HG03045 (cell line): ENCODE results near the gene ZFHX3.

Source experiments
- ATAC-seq: cut with Tn5 transposase; IDR thresholded peaks from one replicate; pipeline ENCODE4 v1.9.1; 2021; ENCODE audit warnings: mild to moderate bottlenecking, moderate library complexity; ENCODE audit not compliant: unreplicated experiment

The ZFHX3 gene

DNA sequence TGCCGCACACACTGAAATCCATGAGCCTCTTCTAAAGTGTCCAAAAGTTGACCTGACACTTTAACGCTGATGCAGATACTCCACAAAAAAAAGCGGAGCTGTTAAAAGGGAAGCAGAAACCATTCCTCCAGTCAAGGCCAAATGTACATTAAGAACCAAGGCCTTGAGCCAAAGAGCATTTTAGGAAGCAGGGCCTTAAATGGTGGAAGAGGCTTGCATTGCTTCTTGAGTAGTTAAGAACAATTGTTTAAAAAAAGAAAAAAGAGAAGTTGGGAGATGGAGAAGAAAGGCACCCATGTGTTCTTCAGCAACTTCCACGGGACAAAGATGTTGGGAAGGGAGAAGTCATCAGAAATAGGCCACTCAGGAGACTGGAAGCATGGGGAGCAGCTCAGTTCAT lies 6.3 kb downstream of the ZFHX3 start:
- no peak for ATAC-seq

DNA sequence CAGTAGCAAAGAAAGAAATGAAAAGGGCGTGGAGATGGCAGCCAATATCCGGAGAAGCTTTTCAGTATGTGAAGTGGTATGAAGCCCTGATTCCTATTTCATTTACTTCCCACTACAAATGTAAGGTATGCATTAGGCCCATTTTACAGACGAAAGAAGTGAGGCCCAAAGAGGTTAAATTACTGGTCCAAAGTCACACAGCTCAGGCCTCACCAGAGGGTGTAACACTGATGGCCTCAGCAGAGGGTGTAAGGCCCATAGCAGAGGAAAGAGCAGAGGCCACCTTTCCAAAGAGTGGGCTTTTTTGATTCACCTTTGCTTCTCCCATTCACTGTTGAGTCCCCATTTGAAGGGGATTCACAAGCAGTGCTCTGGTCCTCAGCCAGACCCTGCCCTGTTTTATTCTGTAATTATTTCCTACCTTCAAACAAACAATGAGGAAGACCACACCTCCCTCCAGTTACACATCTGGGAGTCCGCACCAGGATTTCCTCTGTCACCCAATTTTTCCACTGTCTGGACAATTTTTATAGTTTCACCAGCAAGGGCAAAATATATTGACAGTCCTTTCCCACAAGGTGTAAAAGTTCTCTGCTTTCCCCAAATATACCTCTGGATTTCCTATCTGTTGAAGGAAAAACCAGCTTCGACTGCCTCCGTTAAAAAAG lies 7.1 kb downstream of the ZFHX3 start:
- ATAC-seq: no peak

DNA sequence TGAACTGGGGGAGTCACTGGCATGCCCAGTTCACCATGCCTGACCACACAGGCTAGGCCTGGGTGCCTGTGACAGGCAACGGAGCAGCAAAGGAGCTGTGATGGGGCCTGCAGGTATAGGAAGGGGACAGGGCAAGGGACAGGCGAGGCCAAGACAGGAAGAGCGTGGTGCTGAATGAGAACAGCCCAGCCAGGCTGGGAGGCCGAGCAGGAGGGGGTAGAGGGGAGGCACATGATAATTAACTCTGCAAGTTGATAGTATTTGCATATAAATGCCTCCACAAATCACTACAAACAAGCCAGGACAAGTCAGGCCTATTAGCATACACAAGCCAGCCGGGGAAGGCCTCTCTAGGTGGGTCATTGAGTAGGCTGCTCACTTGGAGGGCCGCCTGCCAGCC lies 7.8 kb downstream of the ZFHX3 start:
- no peak for ATAC-seq

DNA sequence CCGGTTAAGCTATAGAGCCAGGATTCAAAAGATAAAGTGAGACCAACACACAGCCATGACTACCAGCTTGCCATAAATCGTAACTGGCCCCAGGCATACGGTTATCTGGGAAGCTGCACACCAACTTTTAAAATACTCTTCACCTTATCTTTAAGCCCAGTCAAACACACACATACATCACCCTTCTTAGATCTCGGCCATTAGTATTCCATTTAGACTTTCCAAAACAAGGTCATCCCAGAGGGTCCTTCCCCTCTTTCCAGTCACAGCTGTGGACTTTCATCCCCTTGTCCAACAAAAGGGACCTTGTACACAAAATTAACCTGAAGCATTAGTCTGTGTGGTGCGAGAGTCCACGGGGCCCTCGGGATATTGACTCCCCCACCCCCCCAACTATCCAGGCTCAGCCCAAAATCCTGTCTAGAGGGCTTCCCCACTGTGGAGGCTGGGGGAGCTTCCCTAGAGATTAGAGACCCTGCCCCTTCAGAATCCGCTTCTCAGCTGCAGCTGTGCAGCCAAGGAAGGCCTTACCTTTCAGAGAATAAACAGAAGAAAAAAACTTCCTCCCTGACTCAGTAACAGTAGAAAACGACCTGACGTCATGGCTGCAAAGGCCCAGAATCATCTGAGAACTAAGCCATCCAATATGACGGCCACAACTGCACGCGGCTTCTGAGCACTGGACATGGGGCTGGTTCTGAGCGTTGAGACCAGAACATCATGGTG lies 9.9 kb downstream of the ZFHX3 start:
- ATAC-seq: no peak

DNA sequence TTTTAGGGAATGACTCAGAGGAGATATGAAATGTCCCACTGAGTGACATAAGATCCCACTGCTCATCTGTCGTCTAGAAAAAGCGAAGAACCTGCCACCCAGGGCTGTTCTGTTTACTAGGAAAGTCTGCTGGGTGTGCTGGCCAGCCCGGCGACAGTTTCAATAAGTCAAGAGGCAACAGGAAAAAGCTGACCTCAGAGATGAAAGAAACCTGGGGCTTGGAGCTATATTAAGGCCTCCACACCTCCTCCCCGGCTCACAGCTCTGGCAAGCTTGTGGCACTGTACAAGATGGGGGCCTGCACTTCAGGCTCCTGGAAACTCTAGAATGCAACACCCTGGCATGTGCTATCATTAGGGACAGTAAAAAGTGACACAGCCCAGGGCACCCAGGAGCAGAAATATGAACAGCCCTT lies 10.6 kb downstream of the ZFHX3 start:
- ATAC-seq: no peak

DNA sequence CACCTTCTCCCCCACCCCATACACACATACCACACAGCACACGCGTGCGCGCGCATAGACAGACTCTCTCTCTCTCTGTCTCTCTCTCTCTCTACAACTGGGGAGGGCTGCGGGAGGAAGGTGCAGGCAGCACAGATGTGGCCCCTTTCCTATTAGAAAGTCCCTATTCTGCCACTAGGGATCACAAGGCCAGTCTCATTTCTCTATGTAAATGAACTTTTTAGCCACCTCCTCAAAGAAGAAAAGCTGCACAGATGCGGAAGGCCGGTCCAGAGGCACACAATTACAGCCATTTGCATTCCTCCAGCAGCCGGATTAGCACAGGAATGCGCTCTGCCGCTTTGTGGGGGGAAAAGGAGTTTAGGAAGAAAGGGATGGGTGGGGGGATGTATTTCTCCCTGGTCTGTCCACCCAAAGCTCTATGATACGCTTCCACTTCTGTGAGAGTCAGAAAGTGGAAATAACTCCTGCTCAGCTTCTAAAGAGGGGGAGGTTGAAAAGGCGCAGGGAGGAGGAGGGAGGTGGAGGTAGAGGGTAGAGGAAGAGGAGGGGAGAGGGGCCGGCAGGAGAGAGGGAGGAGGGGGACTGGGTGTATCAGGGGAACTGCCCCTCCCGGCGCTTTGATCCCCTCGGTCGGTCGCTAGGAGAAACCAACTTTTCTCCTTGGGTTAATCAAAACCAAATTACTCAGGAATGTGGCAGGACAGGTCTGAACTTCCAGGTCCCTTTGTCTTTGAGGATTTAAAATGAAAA lies 11.7 kb downstream of the ZFHX3 start:
- peak; percentile 65 for ATAC-seq

DNA sequence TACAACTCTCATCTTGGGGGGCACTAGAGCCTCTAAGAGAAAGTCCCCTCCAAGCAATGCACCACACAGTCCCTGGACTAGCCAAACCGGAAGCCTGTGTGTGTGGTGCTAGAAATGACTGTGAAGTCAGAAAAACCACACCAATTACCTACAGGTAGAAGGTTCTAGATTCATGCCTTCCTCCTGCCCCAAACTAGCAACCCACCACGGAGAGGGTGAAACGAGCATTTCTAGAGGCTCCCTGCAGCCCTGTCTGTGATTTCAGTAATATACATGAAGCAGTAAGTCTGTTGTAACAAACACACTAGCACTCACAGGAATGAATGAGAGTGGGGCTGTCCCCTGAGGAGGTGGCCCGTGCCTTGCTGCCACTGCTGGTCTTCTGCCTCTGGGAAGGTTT lies 13.6 kb downstream of the ZFHX3 start:
- ATAC-seq: no peak

DNA sequence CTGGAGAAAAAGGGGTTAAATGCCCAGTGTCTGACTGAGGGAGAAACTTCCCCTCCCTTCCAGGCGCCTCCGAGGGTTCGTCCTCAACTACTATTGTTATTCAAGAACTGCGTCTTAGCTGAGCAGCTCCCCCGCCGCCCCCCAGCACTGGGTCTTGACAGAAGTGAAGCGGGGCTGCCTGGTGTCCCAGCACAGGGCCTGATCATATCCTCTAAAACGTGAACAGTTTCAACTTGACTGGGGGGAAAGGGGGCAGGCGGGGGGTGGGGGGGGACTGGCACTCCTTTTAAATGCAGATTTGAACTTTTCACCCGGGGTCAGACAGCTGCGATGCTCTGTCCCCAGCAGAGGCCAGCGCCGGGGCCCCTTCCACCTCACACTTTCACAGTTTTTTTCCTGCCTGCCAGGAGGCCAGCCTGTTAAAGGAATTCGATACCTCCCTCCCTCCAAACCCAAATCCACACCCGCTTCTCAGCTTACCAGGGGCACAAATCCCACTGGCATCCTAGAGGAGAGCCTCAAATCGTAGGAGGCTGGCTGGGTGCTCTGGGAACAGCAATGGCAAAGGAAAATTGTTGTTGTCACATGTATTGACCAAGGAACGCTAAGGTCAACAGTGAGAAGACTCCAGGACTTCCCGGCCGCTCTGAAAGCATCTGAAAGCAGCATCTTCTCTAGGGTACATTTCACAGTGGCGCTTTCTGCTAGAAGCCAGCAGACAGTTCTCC lies 14.5 kb downstream of the ZFHX3 start:
- no peak for ATAC-seq

DNA sequence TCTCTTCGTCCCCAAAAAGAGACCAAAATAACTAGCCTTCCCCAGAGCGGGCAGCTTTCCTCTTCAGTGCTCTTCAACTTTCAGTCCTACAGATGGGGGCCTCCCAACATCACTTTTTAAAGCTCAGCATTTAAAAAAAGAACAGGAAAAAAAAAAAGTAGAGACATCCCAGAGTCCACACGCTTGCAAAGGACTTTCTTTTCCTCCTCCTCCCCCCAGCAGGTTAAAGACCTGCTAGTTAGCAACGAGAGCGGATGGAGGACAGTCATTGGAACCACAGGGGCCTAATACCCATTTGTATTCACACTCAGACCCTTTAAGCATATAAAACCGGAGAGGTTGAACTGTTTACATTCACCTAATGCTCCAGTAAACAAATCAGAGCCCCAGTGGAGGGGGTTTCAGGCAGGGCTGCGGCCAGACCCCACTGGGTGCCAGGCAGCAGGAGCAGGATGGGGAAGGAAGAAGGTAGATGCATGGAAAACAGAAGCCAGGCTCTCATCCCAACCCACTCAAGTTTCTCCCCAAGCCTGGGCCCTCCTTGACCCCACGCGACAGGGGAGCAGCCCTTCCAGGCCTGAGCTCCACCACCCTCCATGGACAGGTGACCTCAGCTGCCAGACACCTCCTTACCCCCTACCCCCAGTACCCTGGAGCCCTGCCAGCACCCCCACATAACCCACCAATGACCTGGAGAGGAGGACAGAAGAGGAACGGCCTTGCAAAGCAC lies 15.2 kb downstream of the ZFHX3 start:
- ATAC-seq: no peak

DNA sequence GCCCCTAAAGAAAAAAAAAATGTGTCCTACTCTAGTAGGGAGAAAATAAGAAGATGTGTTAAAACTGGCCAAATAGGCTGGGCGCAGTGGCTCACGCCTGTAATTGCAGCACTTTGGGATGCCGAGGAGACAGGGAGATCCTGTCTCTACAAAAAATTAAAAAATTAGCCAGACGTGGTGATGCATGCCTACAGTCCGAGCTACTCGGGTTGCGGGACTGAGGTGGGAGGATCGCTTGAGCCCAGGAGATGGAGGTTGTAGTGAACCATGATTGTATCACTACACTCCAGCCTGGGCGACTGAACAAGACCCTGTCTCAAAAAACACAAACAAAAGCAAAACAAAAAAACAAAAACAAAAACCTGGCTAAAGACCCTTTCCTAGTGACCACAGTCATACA lies 15.9 kb downstream of the ZFHX3 start:
- no peak for ATAC-seq

DNA sequence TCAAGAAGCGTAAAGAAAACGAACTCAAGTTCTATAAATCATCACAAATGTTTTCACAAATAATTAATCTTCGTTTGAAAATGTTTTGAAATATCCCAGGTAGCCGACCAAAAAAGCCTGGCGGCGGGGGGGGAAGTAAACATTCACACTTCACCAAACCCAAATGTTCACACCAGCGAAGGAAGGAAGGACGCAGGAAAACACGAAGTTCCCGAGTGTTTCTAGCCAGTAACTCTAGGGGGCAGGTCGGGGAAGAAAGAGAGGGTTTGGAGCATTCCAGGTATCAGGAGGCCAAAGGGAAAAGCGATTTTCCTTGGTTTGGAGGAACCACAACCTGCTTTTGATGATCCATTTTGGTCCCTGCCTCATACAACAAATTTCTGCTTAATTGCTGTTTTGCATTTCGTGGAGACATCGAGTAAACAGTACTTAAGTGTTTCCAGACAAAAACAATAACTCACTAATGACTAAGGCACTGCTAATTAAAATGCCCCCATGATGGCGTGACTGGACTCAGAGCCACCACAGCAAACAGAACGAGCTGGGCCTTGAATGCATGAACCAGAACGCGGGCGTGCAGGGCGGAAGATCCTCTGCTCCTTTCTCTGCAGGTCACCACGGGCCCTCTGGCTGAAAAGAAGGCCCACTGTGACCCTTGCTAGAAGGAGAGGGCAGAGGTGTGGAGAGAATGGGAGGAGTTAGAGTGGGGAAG lies 16.6 kb downstream of the ZFHX3 start:
- ATAC-seq: no peak

DNA sequence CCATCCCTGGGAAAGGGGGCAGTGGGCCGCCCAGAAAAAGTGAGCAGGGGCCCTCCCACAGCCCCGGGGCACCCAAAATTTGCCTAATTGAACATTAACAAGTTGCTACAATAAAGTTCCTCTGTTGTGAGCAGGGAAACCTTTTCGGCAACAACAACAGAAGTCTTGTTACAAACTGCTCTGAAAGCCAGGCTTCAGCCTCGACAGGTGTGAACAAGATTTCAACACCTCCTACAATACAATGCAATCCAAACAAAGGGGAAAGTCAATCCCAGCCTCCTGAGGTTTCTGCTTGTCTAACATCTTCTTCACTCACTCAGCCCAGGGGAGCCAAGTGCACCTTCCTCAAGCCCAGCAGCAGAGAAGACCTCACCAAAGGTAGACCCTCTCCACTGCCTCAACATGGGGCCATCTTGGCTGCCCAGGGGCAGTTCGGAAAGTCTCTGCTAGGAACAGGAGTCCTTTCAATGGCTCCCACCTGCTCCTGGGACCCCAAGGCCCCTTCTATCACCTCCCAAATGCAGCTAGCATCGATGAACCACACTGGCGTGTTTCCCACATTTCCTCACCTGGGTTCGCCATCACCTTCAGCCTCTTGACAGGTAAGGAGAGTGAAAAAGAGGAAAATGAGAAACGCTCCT lies 19.1 kb downstream of the ZFHX3 start:
- no peak for ATAC-seq

DNA sequence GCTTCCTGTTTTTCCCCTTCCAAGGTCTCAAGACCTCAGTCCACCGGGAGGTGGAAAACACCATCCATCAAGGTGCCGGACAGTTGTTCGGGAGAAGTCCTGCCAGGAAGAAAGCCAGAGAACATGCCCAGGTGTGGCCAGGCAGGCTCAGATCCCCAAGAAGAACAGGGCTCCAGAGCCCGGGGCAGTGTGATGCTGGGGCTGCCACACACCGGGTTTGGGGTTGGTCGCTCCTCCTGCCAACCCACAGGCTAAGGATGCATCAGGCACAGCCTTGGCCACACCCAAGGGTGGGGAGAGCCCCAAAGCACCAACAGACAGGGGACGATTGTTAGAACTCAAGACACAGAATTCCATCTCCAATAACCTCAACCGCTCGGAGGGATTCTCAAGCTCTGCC lies 19.7 kb downstream of the ZFHX3 start:
- no peak for ATAC-seq

DNA sequence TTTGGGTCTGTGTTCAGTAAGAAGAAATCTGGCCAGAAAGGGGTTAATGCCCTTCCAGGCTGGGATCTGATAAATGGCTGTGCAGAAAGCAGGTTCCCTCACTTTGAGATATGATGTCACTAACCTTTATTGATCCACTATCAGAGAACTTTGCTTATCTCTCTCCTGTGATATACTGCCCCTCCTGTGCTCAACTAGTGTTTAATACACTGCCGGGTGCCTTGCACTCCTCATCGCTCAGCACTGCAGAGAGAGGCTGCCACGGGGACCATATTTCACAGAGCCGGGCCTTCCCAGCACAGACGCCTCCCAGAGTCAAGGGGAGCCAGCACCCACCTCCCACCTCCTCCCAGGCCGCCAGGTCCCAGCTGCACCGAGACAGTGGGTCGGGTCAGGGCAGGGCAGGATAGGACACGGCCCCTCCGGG lies 20.2 kb downstream of the ZFHX3 start:
- ATAC-seq: no peak

DNA sequence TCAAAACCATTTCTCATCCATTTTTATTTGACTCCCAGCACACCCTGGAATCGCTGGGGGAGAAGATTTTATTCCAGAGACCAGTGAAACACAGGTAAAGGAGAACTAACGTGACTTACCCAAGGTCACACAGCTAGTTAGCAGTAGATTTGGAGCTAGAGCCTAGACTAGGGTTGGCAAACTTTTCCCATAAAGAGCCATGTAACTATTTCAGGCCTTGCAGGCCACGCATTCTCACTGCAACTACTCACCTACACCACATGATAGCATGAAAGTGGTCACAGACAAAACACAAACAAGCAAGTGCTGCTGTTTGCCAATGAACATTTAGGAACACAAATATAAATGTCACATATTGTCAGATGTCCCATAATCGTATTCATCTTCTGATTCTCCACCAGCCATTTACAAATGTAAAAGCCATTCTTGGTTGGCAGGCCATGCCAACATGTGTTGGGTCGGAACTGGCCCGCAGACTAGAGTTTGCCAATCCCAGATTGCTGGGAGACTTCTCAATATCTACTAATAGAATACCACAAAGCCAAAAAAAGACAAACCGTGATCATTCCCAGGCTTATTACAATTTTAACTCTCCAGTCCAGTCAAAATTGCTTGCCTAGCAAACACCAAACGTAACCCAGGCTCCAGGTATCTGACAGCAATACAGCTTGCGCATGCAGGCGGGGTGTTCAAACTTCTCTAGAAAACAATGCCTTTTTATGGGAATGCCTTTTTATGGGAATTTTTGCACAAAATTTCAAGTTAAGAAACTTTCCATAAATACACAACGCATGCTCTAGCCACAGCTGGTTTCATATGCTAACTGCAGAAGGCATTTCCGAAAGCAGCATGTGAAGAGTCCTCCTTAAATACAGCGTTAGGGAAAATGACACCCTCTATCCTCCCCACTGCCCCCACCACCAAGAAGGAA lies 20.9 kb downstream of the ZFHX3 start:
- no peak for ATAC-seq

DNA sequence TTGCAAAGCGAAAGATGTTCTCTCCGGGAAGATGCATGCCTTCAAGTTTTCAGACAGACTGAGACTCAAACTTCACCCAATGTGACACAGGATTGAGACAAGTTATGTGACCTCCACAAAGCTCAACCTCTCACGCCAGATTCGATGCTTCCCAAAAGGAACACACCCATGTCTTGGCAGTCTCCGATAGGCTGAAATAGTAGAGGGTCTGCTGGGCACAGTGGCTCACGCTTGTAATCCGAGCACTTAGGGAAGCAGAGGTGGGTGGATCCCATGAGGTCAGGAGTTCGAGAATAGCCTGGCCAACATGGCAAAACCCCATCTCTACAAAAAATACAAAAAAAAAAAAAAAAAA lies 22.1 kb downstream of the ZFHX3 start:
- no peak for ATAC-seq

DNA sequence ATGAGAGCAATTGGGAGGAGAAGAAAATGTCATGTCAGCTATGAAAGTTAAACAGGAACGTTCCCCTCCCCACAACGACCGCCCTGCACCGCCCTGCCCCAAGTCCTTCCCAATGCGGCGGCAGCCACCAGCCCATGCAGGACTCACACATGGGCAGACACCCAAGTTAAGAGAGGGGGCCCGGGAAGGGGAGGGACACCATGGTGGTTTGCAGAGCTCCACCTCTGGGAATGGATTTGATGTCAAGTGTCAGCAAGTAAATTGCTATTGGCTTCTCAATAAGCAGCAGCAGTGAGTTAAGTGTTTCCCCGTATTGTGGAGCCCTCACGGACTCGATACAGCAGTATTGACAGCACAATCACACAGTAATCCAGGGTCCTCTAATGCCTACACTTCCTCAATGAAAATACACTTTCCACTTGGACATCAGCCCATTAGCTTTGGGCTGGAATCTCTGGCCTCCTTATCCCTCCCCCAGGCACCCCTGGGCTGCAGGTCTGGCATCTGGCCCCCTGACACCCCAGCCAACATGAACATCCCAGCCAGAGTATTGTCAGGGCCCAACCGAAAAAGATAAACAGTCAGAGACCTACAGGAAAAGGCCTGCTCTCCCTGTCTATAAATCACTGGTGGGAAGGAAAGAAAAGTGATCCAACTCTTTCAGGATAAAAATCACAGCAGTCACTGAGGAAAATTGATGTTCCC lies 22.6 kb downstream of the ZFHX3 start:
- ATAC-seq: no peak

DNA sequence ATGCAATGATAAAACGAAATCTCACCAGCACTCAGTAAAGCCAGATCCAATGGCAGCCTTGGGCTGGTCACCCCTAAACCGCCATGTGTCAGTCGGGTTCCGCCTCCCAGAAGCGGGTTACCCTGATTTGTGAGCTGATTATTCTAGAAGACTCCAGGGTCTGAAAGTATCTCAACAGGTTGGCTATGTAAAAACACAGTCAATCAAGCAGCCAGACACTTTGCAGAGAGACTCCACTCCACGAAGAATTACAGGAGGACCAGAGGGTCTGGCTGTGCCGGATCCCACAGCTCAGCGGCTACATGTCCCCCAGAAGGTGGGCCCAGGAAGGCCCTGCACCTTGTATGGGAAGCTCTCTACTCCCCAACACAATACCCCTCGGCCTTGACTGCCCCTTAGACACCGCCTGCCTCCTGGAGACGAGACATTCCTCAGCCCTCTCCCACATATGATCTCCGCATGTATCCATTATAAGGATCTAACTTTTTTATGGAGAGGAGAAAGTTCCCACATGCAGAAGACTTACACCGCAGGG lies 23.3 kb downstream of the ZFHX3 start:
- ATAC-seq: no peak
